ENCODE measurements around the gene CCDC91. TPM values are rescaled to one million over a fixed set of nuclear protein-coding genes. Genes with fewer than 3 reads are reported as not detected.
A peak's percentile ranks its signal among the peaks of the same experiment; 100 is the strongest.
"Not testable (repeated sequence)": the region's sequence is repeated elsewhere in the genome, so short reads cannot be mapped to it uniquely, and the experiment has no call there.

The CCDC91 gene
- total RNA-seq, 1 donor from 2014 or later: 35.8 TPM

DNA sequence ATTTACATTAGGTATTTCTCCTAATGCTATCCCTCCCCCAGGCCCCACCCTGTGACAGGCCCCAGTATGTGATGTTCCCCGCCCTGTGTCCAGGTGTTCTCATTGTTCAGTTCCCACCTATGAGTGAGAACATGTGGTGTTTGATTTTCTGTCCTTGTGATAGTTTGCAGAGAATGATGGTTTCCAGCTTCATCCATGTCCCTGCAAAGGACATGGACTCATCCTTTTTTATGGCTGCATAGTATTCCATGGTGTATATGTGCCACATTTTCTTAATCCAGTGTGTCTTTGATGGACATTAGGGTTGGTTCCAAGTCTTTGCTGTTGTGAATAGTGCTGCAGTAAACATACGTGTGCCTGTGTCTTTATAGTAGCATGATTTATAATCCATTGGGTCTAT, 139.5 kb downstream of the CCDC91 start:
- DNase-seq (ENCODE audit: low spot score); ATAC-seq; intact Hi-C loops (cut with DNase I): not testable (repeated sequence)

- intact Hi-C loops (cut with DNase I); ATAC-seq; DNase-seq (ENCODE audit: low spot score): not testable (repeated sequence)
Observed at GRCh38 chr12:28330232-28330631, 140.0 kb downstream of the CCDC91 start.

GRCh38 chr12:28331130-28331529, 140.9 kb downstream of the CCDC91 start:
- ATAC-seq: no peak
- intact Hi-C loops (cut with DNase I): no loop called here
- no peak for DNase-seq (ENCODE audit: low spot score)

GRCh38 chr12:28340261-28341045, 150.2 kb downstream of the CCDC91 start:
- intact Hi-C loops (cut with DNase I): no loop called here
- ATAC-seq (no peak), DNase-seq (ENCODE audit: low spot score) (no peak)

DNA sequence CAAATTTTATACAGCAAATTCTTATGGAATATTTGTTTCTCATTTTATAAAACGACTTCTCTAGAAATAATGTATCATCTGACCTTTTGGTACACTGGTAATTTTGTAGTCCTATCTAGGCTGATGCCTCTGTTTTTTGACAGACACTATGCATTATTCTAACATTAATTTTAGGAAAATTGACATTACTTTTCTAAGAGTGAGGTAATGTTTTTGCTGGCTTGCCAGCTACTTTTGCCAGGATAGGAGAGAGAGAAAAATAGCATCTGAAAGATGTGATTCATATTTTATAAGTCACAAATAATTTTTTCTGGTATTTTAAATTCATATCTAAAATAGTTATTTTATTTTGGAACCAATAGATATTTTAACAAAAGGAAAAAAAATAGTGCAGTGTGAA, 153.5 kb downstream of the CCDC91 start:
- intact Hi-C loops (cut with DNase I): no loop called here
- DNase-seq (ENCODE audit: low spot score): no peak
- no peak for ATAC-seq

GRCh38 chr12:28346567-28346966, 156.3 kb downstream of the CCDC91 start:
- no peak for ATAC-seq
- intact Hi-C loops (cut with DNase I): no loop called here
- no peak for DNase-seq (ENCODE audit: low spot score)

DNA sequence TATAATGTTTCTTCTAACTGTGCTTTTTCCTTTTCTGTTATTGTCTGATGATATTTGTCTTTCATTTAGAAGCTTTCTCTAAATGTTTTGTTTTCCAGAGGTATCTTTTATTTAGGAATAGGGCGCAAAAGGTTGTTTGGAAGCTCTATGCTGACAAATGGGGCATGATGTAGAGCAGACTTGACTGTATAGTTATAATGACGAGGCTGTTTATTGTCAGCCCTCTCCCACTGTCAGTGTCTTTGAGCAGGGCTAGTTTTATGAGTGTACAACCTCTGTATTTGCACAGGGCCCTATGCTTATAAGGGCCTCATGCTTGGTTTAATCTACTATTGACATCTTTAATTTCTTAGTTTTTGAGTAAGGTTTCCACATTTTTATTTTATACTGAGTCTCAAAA, 158.9 kb downstream of the CCDC91 start:
- intact Hi-C loops (cut with DNase I): no loop called here
- DNase-seq (ENCODE audit: low spot score) (no peak), ATAC-seq (no peak)

- no peak for DNase-seq (ENCODE audit: low spot score)
- no peak for ATAC-seq
- intact Hi-C loops (cut with DNase I): no loop called here
Observed at GRCh38 chr12:28350502-28350901, 160.2 kb downstream of the CCDC91 start.

GRCh38 chr12:28351414-28351813, 161.2 kb downstream of the CCDC91 start:
- intact Hi-C loops (cut with DNase I): no loop called here
- no peak for DNase-seq (ENCODE audit: low spot score)
- ATAC-seq: no peak

DNA sequence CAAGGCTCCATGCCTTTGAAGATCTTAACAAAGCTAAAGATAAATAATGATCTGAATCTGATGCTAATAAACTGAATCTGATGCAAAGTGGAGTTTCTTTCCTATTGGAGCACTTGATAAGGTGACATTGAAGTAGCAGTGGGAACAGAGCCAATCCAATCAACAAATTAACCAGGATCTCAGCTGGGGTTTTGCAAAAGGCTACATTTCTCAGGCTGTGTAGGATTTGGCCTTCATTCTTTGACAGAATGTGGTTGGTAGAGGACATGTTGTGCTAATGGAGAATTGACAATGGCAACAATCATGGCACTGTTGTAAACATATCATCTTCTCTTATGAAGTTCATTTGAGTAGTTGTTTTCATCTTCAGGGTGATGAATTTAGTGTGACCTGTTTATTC, 164.9 kb downstream of the CCDC91 start:
- no peak for DNase-seq (ENCODE audit: low spot score)
- intact Hi-C loops (cut with DNase I): no loop called here

GRCh38 chr12:28360253-28360652, 170.0 kb downstream of the CCDC91 start:
- DNase-seq (ENCODE audit: low spot score) (no peak), ATAC-seq (no peak)
- intact Hi-C loops (cut with DNase I): no loop called here

More for the DNA sequence above, 164.9 kb downstream of the CCDC91 start:
- no peak for ATAC-seq

DNA sequence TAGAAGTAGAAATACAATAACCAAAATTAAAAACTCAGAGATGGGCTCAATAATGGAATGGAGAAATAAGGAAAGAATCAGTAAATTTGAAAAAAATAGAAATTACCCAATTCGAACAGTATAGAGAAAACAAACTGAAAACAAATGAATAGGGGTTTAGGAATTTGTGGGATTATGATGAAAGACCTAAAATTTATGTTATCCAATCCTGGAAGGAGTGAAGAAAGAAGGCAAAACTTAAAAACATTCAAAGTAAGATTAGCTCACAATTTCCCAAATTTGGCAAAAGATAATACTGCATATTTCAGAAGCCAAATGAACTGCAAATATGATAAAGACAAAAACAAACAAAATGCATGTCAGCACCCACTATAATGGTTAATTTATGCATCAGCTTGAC, 177.1 kb downstream of the CCDC91 start:
- intact Hi-C loops (cut with DNase I): no loop called here
- DNase-seq (ENCODE audit: low spot score): no peak
- no peak for ATAC-seq

- intact Hi-C loops (cut with DNase I): no loop called here
- ATAC-seq (no peak), DNase-seq (ENCODE audit: low spot score) (no peak)
Observed at GRCh38 chr12:28367993-28368392, 177.7 kb downstream of the CCDC91 start.

DNA sequence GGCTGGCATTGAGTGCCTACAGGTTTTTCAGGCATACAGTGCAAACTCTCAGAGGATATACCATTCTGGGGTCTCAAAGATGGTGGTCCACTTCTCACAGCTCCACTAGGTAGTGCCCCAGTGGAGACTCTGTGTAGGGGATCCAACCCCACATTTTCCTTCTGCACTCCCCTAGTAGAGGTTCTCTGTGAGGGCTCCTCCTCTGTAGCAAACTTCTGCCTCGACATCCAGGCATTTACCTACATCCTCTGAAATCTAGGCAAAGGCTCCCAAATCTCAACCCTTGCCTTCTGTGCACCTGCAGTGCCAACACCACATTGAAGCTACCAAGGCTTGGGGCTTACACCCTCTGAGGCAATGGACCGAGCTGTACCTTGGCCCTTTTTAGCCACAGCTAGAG, 179.2 kb downstream of the CCDC91 start:
- intact Hi-C loops (cut with DNase I): no loop called here
- DNase-seq (ENCODE audit: low spot score) (no peak), ATAC-seq (no peak)

DNA sequence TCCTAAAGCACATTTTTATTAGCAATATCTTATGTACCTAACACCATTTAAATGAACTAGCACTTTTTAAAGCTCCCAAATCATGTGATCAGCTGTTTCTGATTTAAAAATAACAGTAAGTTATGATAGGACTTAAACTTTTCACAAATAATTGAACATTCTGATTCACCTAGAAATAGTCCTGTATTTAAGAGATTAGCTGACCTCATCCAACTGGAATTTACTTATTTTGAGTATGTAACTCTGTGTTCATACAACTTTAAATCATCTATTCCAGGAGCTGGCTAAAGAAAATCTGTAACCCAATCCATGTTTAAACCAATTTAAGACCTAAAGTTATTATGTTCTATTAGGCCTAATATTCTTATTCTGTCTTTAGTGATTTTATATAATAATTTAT, 184.3 kb downstream of the CCDC91 start:
- DNase-seq (ENCODE audit: low spot score) (no peak), ATAC-seq (no peak)
- intact Hi-C loops (cut with DNase I): no loop called here

DNA sequence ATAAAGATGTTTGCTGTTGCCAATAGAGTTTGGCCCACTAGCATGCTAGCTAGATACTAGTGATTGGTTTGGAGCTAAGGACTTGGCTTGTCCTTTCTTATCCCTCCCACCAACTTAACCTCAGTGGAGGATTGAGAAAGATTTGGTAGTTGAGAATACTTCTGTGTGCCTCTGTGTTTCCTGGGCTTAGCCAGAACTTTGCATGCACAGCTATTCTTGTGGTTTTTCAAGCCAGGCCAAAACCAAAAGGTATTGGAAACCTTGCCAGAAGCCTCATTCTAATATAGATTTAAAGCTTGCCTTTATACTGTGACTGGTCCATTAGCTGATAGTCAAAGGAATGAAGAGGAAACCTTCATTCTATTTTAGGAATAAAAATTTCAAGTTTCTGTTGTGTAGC, 188.5 kb downstream of the CCDC91 start:
- DNase-seq (ENCODE audit: low spot score): no peak

DNA sequence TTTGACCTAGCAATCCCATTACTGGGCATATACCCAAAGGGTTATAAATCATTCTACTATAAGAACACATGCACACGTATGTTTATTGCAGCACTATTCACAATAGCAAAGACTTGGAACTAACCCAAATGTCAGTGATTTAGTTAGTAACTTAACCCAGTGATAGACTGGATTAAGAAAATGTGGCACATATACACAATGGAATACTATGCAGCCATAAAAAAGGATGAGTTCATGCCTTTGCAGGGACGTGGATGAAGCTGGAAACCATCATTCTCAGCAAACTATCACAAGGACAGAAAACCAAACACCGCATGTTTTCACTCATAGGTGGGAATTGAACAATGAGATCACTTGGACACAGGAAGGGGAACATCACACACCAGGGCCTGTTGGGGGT, 189.5 kb downstream of the CCDC91 start:
- ATAC-seq; intact Hi-C loops (cut with DNase I); DNase-seq (ENCODE audit: low spot score): not testable (repeated sequence)

More for the DNA sequence above, 188.5 kb downstream of the CCDC91 start:
- intact Hi-C loops (cut with DNase I): no loop called here
- peak; percentile 70 for ATAC-seq

DNA sequence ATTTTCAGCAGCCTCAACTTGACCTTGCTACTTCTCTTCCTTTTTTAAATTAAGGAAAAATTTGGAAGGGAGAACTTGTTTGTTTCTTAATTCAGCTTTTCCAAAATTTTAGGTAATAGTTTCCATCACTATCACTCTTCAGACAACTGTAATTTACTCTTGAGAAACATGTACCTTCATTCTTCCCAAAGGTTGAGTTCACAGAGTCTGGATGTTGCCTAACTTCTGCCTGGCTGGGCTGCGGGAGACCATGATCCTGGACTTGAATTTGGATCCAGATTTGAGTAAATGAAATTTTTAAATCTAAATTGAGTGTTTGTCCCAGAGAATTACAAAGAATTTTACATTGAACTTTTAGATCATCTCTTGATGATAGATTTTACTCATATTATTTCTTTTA, 193.1 kb downstream of the CCDC91 start:
- intact Hi-C loops (cut with DNase I): no loop called here
- no peak for DNase-seq (ENCODE audit: low spot score)
- peak; percentile 87 for ATAC-seq

- DNase-seq (ENCODE audit: low spot score) (no peak), ATAC-seq (no peak)
- intact Hi-C loops (cut with DNase I): no loop called here
Observed at GRCh38 chr12:28388879-28389278, 198.6 kb downstream of the CCDC91 start.

DNA sequence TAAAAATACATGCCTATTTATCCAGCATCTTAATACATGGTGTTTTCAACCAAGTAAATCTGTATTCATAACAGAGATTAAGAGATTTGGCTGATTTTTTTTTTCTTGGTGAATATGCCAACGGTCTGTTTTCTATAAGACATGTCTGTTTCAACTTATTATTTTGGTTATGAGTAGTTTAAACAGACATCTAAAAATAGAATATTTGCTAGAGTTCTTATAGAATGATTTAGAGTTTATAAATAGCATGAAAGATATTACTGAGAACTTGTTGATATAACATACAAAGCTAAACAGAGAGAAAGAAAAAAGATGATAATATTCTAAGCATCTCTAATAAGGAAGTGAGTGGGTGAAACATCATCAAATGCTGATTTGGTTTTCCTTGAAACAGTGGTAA, 199.9 kb downstream of the CCDC91 start:
- DNase-seq (ENCODE audit: low spot score): no peak
- intact Hi-C loops (cut with DNase I): no loop called here
- ATAC-seq: no peak

DNA sequence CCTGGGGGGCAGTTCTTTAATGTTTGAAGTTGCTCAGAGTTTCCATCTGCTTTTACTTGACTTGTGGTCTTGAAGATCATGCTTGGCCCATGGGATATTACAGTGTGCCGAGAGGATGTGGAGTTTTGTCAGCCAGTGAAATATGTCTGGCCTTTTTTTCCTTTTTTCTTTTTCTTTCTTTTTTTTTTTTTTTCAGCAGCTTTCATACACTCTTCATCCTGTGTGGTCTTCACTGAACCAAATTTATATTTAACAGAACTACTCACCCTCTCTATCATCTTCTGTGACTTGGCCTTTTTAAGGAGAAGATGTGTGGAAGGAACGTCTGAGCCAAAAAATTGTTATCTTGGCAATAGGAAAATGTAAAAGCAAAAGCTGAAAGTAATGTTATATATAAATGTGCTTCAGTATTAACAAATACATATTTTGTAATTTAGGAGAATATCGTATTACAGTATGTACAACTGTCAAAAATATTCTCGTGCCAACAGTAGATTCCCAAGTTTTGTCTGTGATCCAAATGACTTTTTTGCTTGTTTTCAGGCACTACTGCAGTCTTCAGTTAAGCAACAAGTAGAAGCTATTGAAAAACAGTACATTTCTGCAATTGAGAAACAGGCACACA, 200.6 kb downstream of the CCDC91 start:
- ATAC-seq (peak; percentile 90), DNase-seq (ENCODE audit: low spot score) (no peak)
- intact Hi-C loops (cut with DNase I): no loop called here
